Measurements from ENCODE around the gene PARD3. TPM values are rescaled to one million over a fixed set of nuclear protein-coding genes. Genes with fewer than 3 reads are reported as not detected.

The PARD3 gene
- polyA plus RNA-seq, 3 donors, result 0.51 TPM; not detected in 2

GRCh38 chr10:34549953-34550352, 265.1 kb downstream of the PARD3 start:
- TF ChIP-seq CTCF (IDR thresholded peaks at IDR 0.05), result no peak
- no peaks in the 10 kb centered on the region for H3K4me1 ChIP-seq (ENCODE audit: control insufficient read depth in 1 of 2, insufficient read depth in 2 of 2, low read length in 2 of 2)
- Mint-ChIP-seq H3K27ac (no peak overlapping the region), H3K27me3 (ENCODE audit: low read depth in 3 of 3) (peaks cover 0 to 1% (median 1%) of the 10 kb centered on the region in 3 donors), H3K9me3 (peaks cover 0 to 3% (median 0%) of the 10 kb centered on the region in 7 donors), H3K4me3 (no peak overlapping the region), H3K4me1 (no peaks in the 10 kb centered on the region), H3K36me3 (no peaks in the 10 kb centered on the region)
- intact Hi-C loops (cut with micrococcal nuclease), result no loop called here
- no peaks in the 10 kb centered on the region for H3K27me3 ChIP-seq (ENCODE audit: control insufficient read depth in 2 of 2, insufficient read depth in 2 of 2, low read length in 2 of 2)
- H3K36me3 ChIP-seq (replicated peaks in 1 of 2; ENCODE audit: control insufficient read depth in 1 of 2, insufficient read depth in 2 of 2, low read length in 2 of 2), result no peaks in the 10 kb centered on the region
- no peaks in the 10 kb centered on the region for H3K79me2 ChIP-seq (ENCODE audit: insufficient read depth, low read length)
- WGBS (ENCODE audit: insufficient coverage), result 98% methylated on average over 6 of the region's 9 CpGs
- DNase-seq, result no peak
- H3K4me3 ChIP-seq (replicated peaks in 1 of 3; ENCODE audit: low read depth in 2 of 3, low read length in 3 of 3), result no peak overlapping the region
- no peak overlapping the region for H3K27ac ChIP-seq (ENCODE audit: low read depth in 1 of 2, low read length in 2 of 2)
- H3K9ac ChIP-seq (ENCODE audit: insufficient read depth, low read length, poor library complexity, severe bottlenecking), result no peak overlapping the region
- H4K20me1 ChIP-seq (ENCODE audit: insufficient read depth, low read length), result no peaks in the 10 kb centered on the region
- no peak overlapping the region for H2AFZ ChIP-seq (ENCODE audit: insufficient read depth, low read depth, low read length, poor library complexity, severe bottlenecking)
- no peak overlapping the region for H3K4me2 ChIP-seq (replicated peaks; ENCODE audit: extremely low read depth, low read length, poor library complexity, severe bottlenecking)
- no peaks in the 10 kb centered on the region for H3K9me3 ChIP-seq (replicated peaks in 1 of 2; ENCODE audit: control insufficient read depth in 1 of 2, insufficient read depth in 1 of 2, low read length in 2 of 2)

GRCh38 chr10:34549001-34549400, 266.1 kb downstream of the PARD3 start:
- peaks cover 0 to 3% (median 0%) of the 10 kb centered on the region in 7 donors for H3K9me3 Mint-ChIP-seq
- Histone ChIP-seq H3K4me1 (ENCODE audit: control insufficient read depth in 1 of 2, insufficient read depth in 2 of 2, low read length in 2 of 2) (no peaks in the 10 kb centered on the region), H3K9ac (ENCODE audit: insufficient read depth, low read length, poor library complexity, severe bottlenecking) (no peak overlapping the region), H3K79me2 (ENCODE audit: insufficient read depth, low read length) (no peaks in the 10 kb centered on the region), H3K4me3 (replicated peaks in 1 of 3; ENCODE audit: low read depth in 2 of 3, low read length in 3 of 3) (no peak overlapping the region), H3K36me3 (replicated peaks in 1 of 2; ENCODE audit: control insufficient read depth in 1 of 2, insufficient read depth in 2 of 2, low read length in 2 of 2) (no peaks in the 10 kb centered on the region), H4K20me1 (ENCODE audit: insufficient read depth, low read length) (no peaks in the 10 kb centered on the region), H2AFZ (ENCODE audit: insufficient read depth, low read depth, low read length, poor library complexity, severe bottlenecking) (no peak overlapping the region), H3K27ac (ENCODE audit: low read depth in 1 of 2, low read length in 2 of 2) (no peak overlapping the region), H3K9me3 (replicated peaks in 1 of 2; ENCODE audit: control insufficient read depth in 1 of 2, insufficient read depth in 1 of 2, low read length in 2 of 2) (no peaks in the 10 kb centered on the region), H3K4me2 (replicated peaks; ENCODE audit: extremely low read depth, low read length, poor library complexity, severe bottlenecking) (no peak overlapping the region), H3K27me3 (ENCODE audit: control insufficient read depth in 2 of 2, insufficient read depth in 2 of 2, low read length in 2 of 2) (no peaks in the 10 kb centered on the region)
- no peak overlapping the region for H3K27ac Mint-ChIP-seq
- peaks cover 0 to 1% (median 1%) of the 10 kb centered on the region in 3 donors for H3K27me3 Mint-ChIP-seq (ENCODE audit: low read depth in 3 of 3)
- no peaks in the 10 kb centered on the region for H3K36me3 Mint-ChIP-seq
- H3K4me1 Mint-ChIP-seq, result no peaks in the 10 kb centered on the region
- intact Hi-C loops (cut with micrococcal nuclease), result no loop called here
- 93% methylated on average over 2 of the region's 3 CpGs for WGBS (ENCODE audit: insufficient coverage)
- TF ChIP-seq CTCF (IDR thresholded peaks at IDR 0.05), result no peak
- H3K4me3 Mint-ChIP-seq, result no peak overlapping the region
- no peak for DNase-seq

Measured in CD14-positive monocyte (primary cell).